C4-2B (cell line): Measurements from ENCODE around the gene THRB.

Source experiments
- H3K27ac ChIP-seq: fragments of 450-650 bp; 2 replicates; pipeline ENCODE4 v1.5.1; 2017
- ZFX ChIP-seq: fragments of 450-650 bp; IDR thresholded peaks from 2 replicates; pipeline ENCODE4 v1.6.1; 2017
- TF ChIP-seq, protein P1 (sequence below): fragments of 450-650 bp; conservative IDR thresholded peaks from 2 replicates; pipeline ENCODE4 v1.5.1; 2017; ENCODE audit warnings: mild to moderate bottlenecking

The THRB gene

GRCh38 chr3:24344784-24345439 lies 149.7 kb downstream of the THRB start:
- TF ChIP-seq, protein P1, sequence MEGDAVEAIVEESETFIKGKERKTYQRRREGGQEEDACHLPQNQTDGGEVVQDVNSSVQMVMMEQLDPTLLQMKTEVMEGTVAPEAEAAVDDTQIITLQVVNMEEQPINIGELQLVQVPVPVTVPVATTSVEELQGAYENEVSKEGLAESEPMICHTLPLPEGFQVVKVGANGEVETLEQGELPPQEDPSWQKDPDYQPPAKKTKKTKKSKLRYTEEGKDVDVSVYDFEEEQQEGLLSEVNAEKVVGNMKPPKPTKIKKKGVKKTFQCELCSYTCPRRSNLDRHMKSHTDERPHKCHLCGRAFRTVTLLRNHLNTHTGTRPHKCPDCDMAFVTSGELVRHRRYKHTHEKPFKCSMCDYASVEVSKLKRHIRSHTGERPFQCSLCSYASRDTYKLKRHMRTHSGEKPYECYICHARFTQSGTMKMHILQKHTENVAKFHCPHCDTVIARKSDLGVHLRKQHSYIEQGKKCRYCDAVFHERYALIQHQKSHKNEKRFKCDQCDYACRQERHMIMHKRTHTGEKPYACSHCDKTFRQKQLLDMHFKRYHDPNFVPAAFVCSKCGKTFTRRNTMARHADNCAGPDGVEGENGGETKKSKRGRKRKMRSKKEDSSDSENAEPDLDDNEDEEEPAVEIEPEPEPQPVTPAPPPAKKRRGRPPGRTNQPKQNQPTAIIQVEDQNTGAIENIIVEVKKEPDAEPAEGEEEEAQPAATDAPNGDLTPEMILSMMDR = no peak
- TF ChIP-seq ZFX = no peak
- H3K27ac ChIP-seq = no peak overlapping the region

DNA sequence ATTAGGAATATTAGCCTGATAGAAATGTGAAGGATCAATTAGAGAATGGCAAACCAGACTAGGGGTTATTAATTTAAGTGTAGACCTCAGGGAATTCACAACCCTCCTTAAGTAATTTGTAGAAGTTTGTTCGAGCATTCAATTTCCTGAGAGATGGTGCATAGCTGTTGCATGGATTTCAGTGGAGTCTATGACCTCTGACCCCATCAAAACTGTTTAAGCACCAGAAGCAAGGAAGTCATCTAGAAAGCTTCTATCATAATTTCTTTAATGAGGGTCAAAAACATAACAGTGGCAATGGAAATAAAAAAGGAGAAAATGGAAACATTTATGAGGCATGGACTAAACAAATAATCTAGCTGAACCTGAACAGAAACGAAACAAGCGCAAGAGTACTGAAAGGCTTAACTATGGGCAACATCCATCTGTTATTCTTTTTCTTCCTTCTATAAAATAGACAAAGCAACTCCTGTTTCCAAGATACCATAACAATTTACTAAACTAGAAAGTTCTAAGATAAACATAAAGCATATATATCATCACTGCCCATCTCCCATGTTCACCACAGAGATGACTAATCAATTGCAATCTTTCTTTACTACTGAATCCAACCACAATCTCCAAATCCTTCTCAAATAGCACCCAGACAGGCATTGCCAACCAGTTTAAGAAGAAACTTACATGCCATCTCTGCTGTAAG lies 151.4 kb downstream of the THRB start:
- TF ChIP-seq, protein P1 = no peak
- TF ChIP-seq ZFX = no peak
- no peak overlapping the region for H3K27ac ChIP-seq

- no peak overlapping the region for H3K27ac ChIP-seq
- TF ChIP-seq, protein P1 = no peak
- no peak for TF ChIP-seq ZFX
These were observed 152.4 kb downstream of the THRB start for GRCh38 chr3:24342275-24342674.

DNA sequence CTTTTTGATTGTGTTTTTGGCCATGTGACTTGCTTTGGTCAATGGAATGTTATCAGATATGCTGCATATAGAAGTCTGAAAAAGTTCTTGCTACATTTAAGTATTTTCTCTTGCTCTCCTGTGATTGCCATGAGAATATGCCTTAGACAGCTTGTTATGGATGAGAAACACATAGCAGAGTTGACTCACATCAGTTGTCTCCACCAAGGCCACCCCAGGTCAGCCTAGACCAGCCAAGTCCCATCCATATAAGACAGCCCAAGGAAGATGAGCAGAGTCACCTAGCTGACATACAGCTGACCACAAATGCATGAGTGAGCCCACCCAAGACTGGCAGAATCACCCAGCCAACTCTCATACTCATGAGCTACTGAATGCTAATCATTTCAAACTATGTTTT lies 153.0 kb downstream of the THRB start:
- H3K27ac ChIP-seq = no peak overlapping the region
- no peak for TF ChIP-seq ZFX
- TF ChIP-seq, protein P1 = no peak

DNA sequence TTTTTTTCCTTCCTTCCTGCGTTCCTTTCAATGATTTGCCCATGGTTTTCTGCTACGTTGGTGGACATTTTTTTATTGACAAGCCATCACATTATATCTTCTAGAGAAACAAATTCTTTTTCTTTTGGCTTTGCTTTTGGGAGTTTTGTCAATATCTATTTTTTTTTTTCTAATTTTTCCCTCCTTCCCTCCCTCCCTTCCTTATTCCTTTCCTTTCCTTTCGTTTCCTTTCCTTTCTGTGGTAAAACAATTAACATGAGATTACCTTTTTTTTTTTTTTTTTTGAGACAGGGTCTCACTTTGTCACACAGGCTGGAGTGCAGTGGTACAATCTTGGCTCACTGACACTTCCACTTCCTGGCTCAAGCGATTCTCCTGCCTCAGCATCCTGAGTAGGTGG lies 153.7 kb downstream of the THRB start:
- TF ChIP-seq, protein P1 = no peak
- no peak for TF ChIP-seq ZFX
- H3K27ac ChIP-seq = no peak overlapping the region

- TF ChIP-seq, protein P1 = no peak
- no peak for TF ChIP-seq ZFX
- H3K27ac ChIP-seq = no peak overlapping the region
These were observed 154.5 kb downstream of the THRB start for GRCh38 chr3:24340161-24340560.

GRCh38 chr3:24339266-24339825 lies 155.3 kb downstream of the THRB start:
- no peak for TF ChIP-seq ZFX
- TF ChIP-seq, protein P1 = no peak
- H3K27ac ChIP-seq = no peak overlapping the region
